ENCODE measurements around the gene MEMO1.
"Not testable (repeated sequence)": the region's sequence is repeated elsewhere in the genome, so short reads cannot be mapped to it uniquely, and the experiment has no call there.

MEMO1 gene

DNA sequence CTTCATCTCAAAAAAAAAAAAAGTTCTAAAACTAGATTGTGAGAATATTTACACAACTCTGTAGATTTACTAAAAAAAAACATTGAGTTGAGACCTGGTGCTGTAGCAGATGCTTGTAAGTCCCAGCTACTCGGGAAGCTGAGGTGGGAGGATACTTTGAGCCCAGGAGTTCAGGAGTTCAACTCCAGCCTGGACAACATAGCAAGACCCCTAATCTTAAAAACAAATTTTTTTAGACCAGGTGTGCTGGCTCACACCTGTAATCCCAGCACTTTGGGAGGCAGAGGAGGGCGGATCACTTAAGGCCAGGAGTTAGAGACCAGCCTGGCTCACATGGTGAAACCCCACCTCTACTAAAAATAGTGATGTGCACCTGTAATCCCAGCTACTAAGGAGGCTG, 108.9 kb downstream of the MEMO1 start:
- no peak for ATAC-seq
- TF ChIP-seq ESRRG (CRISPR knock-in tag; IDR thresholded peaks at IDR 0.05) (no peak), ZNF565 (CRISPR knock-in tag; conservative IDR thresholded peaks at IDR 0.05; ENCODE audit: low read depth) (no peak), ZNF70 (CRISPR knock-in tag; IDR thresholded peaks at IDR 0.05) (no peak), ARNTL (CRISPR knock-in tag; IDR thresholded peaks at IDR 0.05; ENCODE audit: borderline replicate concordance, low read depth) (no peak), CSDC2 (CRISPR knock-in tag; IDR thresholded peaks at IDR 0.05) (no peak), SNAI2 (CRISPR knock-in tag; IDR thresholded peaks at IDR 0.05) (no peak), ISL1 (CRISPR knock-in tag; IDR thresholded peaks at IDR 0.05) (no peak), TOX (CRISPR knock-in tag; IDR thresholded peaks at IDR 0.05; ENCODE audit: borderline replicate concordance) (no peak), ZFP3 (CRISPR knock-in tag; IDR thresholded peaks at IDR 0.05) (no peak), ZNF8 (CRISPR knock-in tag; IDR thresholded peaks at IDR 0.05) (no peak), RARB (CRISPR knock-in tag; IDR thresholded peaks at IDR 0.05) (no peak), BACH2 (CRISPR knock-in tag; IDR thresholded peaks at IDR 0.05; ENCODE audit: borderline replicate concordance) (no peak), ZC3H10 (CRISPR knock-in tag; IDR thresholded peaks at IDR 0.05) (no peak), TCF4 (CRISPR knock-in tag; IDR thresholded peaks at IDR 0.05; ENCODE audit: borderline replicate concordance) (no peak)
- TF ChIP-seq, protein P1, sequence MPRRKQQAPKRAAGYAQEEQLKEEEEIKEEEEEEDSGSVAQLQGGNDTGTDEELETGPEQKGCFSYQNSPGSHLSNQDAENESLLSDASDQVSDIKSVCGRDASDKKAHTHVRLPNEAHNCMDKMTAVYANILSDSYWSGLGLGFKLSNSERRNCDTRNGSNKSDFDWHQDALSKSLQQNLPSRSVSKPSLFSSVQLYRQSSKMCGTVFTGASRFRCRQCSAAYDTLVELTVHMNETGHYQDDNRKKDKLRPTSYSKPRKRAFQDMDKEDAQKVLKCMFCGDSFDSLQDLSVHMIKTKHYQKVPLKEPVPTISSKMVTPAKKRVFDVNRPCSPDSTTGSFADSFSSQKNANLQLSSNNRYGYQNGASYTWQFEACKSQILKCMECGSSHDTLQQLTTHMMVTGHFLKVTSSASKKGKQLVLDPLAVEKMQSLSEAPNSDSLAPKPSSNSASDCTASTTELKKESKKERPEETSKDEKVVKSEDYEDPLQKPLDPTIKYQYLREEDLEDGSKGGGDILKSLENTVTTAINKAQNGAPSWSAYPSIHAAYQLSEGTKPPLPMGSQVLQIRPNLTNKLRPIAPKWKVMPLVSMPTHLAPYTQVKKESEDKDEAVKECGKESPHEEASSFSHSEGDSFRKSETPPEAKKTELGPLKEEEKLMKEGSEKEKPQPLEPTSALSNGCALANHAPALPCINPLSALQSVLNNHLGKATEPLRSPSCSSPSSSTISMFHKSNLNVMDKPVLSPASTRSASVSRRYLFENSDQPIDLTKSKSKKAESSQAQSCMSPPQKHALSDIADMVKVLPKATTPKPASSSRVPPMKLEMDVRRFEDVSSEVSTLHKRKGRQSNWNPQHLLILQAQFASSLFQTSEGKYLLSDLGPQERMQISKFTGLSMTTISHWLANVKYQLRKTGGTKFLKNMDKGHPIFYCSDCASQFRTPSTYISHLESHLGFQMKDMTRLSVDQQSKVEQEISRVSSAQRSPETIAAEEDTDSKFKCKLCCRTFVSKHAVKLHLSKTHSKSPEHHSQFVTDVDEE (CRISPR knock-in tag; IDR thresholded peaks at IDR 0.05), result no peak
- TF ChIP-seq, protein P2, sequence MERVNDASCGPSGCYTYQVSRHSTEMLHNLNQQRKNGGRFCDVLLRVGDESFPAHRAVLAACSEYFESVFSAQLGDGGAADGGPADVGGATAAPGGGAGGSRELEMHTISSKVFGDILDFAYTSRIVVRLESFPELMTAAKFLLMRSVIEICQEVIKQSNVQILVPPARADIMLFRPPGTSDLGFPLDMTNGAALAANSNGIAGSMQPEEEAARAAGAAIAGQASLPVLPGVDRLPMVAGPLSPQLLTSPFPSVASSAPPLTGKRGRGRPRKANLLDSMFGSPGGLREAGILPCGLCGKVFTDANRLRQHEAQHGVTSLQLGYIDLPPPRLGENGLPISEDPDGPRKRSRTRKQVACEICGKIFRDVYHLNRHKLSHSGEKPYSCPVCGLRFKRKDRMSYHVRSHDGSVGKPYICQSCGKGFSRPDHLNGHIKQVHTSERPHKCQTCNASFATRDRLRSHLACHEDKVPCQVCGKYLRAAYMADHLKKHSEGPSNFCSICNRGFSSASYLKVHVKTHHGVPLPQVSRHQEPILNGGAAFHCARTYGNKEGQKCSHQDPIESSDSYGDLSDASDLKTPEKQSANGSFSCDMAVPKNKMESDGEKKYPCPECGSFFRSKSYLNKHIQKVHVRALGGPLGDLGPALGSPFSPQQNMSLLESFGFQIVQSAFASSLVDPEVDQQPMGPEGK (CRISPR knock-in tag; IDR thresholded peaks at IDR 0.05; ENCODE audit: borderline replicate concordance), result no peak
- TF ChIP-seq, protein P3, sequence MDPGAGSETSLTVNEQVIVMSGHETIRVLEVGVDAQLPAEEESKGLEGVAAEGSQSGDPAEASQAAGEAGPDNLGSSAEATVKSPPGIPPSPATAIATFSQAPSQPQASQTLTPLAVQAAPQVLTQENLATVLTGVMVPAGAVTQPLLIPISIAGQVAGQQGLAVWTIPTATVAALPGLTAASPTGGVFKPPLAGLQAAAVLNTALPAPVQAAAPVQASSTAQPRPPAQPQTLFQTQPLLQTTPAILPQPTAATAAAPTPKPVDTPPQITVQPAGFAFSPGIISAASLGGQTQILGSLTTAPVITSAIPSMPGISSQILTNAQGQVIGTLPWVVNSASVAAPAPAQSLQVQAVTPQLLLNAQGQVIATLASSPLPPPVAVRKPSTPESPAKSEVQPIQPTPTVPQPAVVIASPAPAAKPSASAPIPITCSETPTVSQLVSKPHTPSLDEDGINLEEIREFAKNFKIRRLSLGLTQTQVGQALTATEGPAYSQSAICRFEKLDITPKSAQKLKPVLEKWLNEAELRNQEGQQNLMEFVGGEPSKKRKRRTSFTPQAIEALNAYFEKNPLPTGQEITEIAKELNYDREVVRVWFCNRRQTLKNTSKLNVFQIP (CRISPR knock-in tag; IDR thresholded peaks at IDR 0.05; ENCODE audit: borderline replicate concordance, low read depth), result no peak
- TF ChIP-seq, protein P4, sequence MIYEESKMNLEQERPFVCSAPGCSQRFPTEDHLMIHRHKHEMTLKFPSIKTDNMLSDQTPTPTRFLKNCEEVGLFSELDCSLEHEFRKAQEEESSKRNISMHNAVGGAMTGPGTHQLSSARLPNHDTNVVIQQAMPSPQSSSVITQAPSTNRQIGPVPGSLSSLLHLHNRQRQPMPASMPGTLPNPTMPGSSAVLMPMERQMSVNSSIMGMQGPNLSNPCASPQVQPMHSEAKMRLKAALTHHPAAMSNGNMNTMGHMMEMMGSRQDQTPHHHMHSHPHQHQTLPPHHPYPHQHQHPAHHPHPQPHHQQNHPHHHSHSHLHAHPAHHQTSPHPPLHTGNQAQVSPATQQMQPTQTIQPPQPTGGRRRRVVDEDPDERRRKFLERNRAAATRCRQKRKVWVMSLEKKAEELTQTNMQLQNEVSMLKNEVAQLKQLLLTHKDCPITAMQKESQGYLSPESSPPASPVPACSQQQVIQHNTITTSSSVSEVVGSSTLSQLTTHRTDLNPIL (CRISPR knock-in tag; IDR thresholded peaks at IDR 0.05; ENCODE audit: low read depth), result no peak

DNA sequence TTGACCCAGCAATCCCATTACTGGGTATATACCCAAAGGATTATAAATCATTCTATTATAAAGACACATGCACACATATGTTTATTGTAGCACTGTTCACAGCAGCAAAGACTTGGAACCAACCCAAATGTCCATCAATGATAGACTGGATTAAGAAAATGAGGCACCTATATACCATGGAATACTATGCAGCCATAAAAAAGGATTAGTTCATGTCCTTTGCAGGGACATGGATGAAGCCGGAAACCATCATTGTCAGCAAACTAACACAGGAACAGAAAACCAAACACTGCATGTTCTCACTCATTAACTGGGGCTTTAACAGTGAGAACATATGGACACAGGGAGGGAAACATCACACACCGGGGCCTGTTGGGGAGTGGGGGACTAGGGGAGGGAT, 110.7 kb downstream of the MEMO1 start:
- ATAC-seq, result not testable (repeated sequence)

DNA sequence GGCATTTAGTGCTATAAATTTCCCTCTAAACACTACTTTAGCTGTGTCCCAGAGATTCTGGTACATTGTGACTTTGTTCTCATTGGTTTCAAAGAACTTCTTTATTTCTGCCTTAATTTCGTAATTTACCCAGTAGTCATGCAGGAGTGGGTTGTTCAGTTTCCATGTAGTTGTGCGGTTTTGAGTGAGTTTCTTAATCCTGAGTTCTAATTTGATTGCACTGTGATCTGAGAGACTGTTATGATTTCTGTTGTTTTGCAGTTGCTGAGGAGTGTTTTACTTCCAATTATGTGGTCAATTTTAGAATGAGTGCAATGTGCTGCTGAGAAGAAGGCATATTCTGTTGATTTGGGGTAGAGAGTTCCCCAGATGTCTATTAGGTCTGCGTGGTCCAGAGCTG, 112.5 kb downstream of the MEMO1 start:
- not testable (repeated sequence) for ATAC-seq

DNA sequence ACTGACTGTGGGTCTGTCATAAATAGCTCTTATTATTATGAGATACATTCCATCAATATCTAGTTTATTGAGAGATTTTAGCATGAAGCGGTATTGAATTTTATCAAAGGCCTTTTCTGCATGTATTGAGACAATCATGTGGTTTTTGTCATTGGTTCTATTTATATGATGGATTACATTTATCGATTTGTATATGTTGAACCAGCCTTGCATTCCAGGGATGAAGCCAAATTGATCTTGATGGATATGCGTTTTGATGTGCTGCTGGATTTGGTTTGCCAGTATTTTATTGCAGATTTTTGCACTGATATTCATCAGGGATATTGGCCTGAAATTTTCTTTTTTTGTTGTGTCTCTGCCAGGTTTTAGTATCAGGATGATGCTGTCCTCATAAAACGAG, 113.5 kb downstream of the MEMO1 start:
- not testable (repeated sequence) for ATAC-seq

DNA sequence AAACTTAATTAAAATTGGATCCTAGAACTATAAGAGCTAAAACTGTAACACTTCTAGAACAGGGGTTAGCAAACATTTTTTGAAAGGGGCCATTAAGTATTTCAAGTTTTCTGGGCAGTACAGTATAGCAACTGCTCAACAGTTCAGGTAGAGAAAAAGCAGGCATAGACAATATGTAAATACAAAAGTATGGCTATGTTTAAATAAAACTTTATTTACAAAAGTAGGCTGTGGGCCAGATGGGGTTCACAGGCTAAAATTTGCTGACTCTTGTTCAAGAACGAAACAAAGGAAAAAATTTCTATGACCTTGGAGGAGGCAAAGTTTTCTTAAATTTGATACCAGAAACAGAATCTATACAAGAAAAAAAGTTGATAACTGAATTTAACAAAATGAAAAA, 114.5 kb downstream of the MEMO1 start:
- no peak for ATAC-seq
- no peak for TF ChIP-seq ARNTL (CRISPR knock-in tag; IDR thresholded peaks at IDR 0.05; ENCODE audit: borderline replicate concordance, low read depth)
- TF ChIP-seq, protein P3 (CRISPR knock-in tag; IDR thresholded peaks at IDR 0.05; ENCODE audit: borderline replicate concordance, low read depth), result no peak
- TF ChIP-seq, protein P2 (CRISPR knock-in tag; IDR thresholded peaks at IDR 0.05; ENCODE audit: borderline replicate concordance), result no peak
